Daoy (cell line): Measurements from ENCODE around the gene TPPP. TPM values are rescaled to one million over a fixed set of nuclear protein-coding genes. Genes with fewer than 3 reads are reported as not detected.
"Not testable (repeated sequence)": the region's sequence is repeated elsewhere in the genome, so short reads cannot be mapped to it uniquely, and the experiment has no call there.

ENCODE experiments used
- DNase-seq: peaks from one replicate; pipeline ENCODE4 v3.0.0-alpha.2; 2015; ENCODE audit warnings: low read depth
- total RNA-seq: library from RNA; depleted of rRNA; stranded (reverse); fragments of >200 nt; shearing (Covaris generic); gene quantifications from 2 replicates; pipeline ENCODE4 v1.2.3, GENCODE V29; 2014; rRNA removed

The TPPP gene
- 0.34 TPM in 1 of 2 replicates, not detected in the other for total RNA-seq

- peak; percentile 86 for DNase-seq
These were observed at the start of gene TPPP for GRCh38 chr5:693271-694041. TPPP (minus strand) TSS chr5:693352; CDS start chr5:678060, 15,292 bp downstream.

- DNase-seq: not testable (repeated sequence)
These were observed 49.1 kb upstream of the TPPP start for GRCh38 chr5:742276-742675.

- not testable (repeated sequence) for DNase-seq
These were observed 41.0 kb upstream of the TPPP start for GRCh38 chr5:734145-734544.

- DNase-seq: not testable (repeated sequence)
These were observed 39.8 kb upstream of the TPPP start for GRCh38 chr5:732754-733454.

- DNase-seq: not testable (repeated sequence)
These were observed 36.1 kb upstream of the TPPP start for GRCh38 chr5:729225-729624.

GRCh38 chr5:727087-727486 is 33.9 kb upstream of the TPPP start:
- not testable (repeated sequence) for DNase-seq

GRCh38 chr5:723865-724264 is 30.7 kb upstream of the TPPP start:
- not testable (repeated sequence) for DNase-seq

- not testable (repeated sequence) for DNase-seq
These were observed 30.2 kb upstream of the TPPP start for GRCh38 chr5:723309-723708.

- not testable (repeated sequence) for DNase-seq
These were observed 26.2 kb upstream of the TPPP start for GRCh38 chr5:719379-719778.

- DNase-seq: no peak
These were observed 24.0 kb upstream of the TPPP start for GRCh38 chr5:717143-717542.

GRCh38 chr5:716740-717139 is 23.6 kb upstream of the TPPP start:
- DNase-seq: not testable (repeated sequence)

- not testable (repeated sequence) for DNase-seq
These were observed 22.5 kb upstream of the TPPP start for GRCh38 chr5:715636-716035.

- DNase-seq: not testable (repeated sequence)
These were observed 21.3 kb upstream of the TPPP start for GRCh38 chr5:714215-715118.

GRCh38 chr5:713686-714085 is 20.5 kb upstream of the TPPP start:
- not testable (repeated sequence) for DNase-seq

GRCh38 chr5:708848-709517 is 15.8 kb upstream of the TPPP start:
- not testable (repeated sequence) for DNase-seq

- DNase-seq: not testable (repeated sequence)
These were observed 15.2 kb upstream of the TPPP start for GRCh38 chr5:708374-708773.

- DNase-seq: not testable (repeated sequence)
These were observed 13.0 kb upstream of the TPPP start for GRCh38 chr5:706127-706526.

- DNase-seq: not testable (repeated sequence)
These were observed 3.9 kb upstream of the TPPP start for GRCh38 chr5:696753-697702.

GRCh38 chr5:696191-696590 is 3.0 kb upstream of the TPPP start:
- DNase-seq: not testable (repeated sequence)

- DNase-seq: not testable (repeated sequence)
These were observed 2.3 kb upstream of the TPPP start for GRCh38 chr5:695475-695874.
